K562 (cell line): ENCODE results near the gene RBMS1. TPM values are rescaled to one million over a fixed set of nuclear protein-coding genes. Genes with fewer than 3 reads are reported as not detected.
A peak's percentile ranks its signal among the peaks of the same experiment; 100 is the strongest.

Source experiments
- ATAC-seq: fragments of 200-7000 bp; cut with Tn5 transposase; 3 replicates; pipeline ENCODE4 v1.9.1; 2020; ENCODE audit warnings: moderate library complexity
- BruUV-seq: library from RNA; stranded (reverse); fragments of 400-500 nt; replicated peaks from 2 replicates; lab custom pipeline; 2021; lab: Mats Ljungman, UMichigan
- CTCF ChIA-PET: fragments of 300-600 bp; formaldehyde crosslinking; extraction: SDS; loops from one replicate; lab custom pipeline; 2021; ENCODE audit warnings: low intra/inter-chr PET ratio; lab: Yijun Ruan, JAX
- POLR2A ChIA-PET: fragments of 300-600, 350-650 bp; sonication (Branson Sonifier 250); formaldehyde crosslinking; extraction: SDS; loops from one replicate; lab custom pipeline; 2021; ENCODE audit warnings: antibody characterized with exemption, inconsistent platforms; lab: Yijun Ruan, JAX
- DNase-seq, 4 experiments: peaks; one replicate each; pipeline versions ENCODE4 v3.0.0 to v3.0.0-alpha.2; 2011 to 2018; ENCODE audit warnings: low spot score in 3 of 4, mixed read lengths in 3 of 4; ENCODE audit errors: extremely low read depth in 1 of 4
- FAIRE-seq: peaks from 2 replicates; lab custom pipeline; 2011; peaks lifted over from hg19 to GRCh38; lab: Jason Lieb, UNC
- H2AFZ ChIP-seq: 2 replicates; pipeline ENCODE4 v1.6.0; 2011; ENCODE audit warnings: low read depth, low read length, control low read depth, inconsistent platforms
- H3K27ac ChIP-seq: fragments of 200-600 bp; 3 replicates; pipeline ENCODE4 v1.8.0; 2011; ENCODE audit warnings: low read depth, mild to moderate bottlenecking, control low read depth, inconsistent platforms, low read length, moderate library complexity, mixed read lengths; ENCODE audit errors: extremely low read depth
- H3K27me3 ChIP-seq, 2 experiments: fragments of 300-600 bp in 1 of 2; 2 replicates in 1 of 2; 3 replicates in 1 of 2; pipeline versions ENCODE4 v1.6.0 to v1.8.0; 2011; ENCODE audit warnings: inconsistent platforms in 2 of 2, low read length in 2 of 2, mild to moderate bottlenecking in 1 of 2, mixed read lengths in 1 of 2, moderate library complexity in 1 of 2; ENCODE audit not compliant: control insufficient read depth in 2 of 2, insufficient read depth in 2 of 2
- H3K36me3 ChIP-seq: fragments of 300-600 bp; 3 replicates; pipeline ENCODE4 v1.8.0; 2011; ENCODE audit warnings: mild to moderate bottlenecking, low read length, inconsistent platforms; ENCODE audit not compliant: control insufficient read depth, insufficient read depth
- H3K4me1 ChIP-seq, 2 experiments: fragments of 200-600 bp in 1 of 2; replicated peaks in 1 of 2; 2 replicates in 1 of 2; 3 replicates in 1 of 2; pipeline versions ENCODE4 v1.5.1 to v1.8.0; 2011; ENCODE audit warnings: inconsistent platforms in 2 of 2, low read length in 2 of 2, mild to moderate bottlenecking in 1 of 2, mixed read lengths in 1 of 2, moderate library complexity in 1 of 2; ENCODE audit not compliant: control insufficient read depth in 2 of 2, insufficient read depth in 2 of 2
- H3K4me2 ChIP-seq: 2 replicates; pipeline ENCODE4 v1.6.1; 2011; ENCODE audit warnings: low read length, control low read depth, inconsistent platforms, mixed read lengths; ENCODE audit not compliant: insufficient read depth
- H3K4me3 ChIP-seq: fragments of 200-600 bp; sonication (generic), shearing (Covaris generic); 2 replicates; pipeline ENCODE4 v1.5.1; 2016; ENCODE audit warnings: control low read depth, inconsistent platforms
- H3K79me2 ChIP-seq: fragments of 200-600 bp; 3 replicates; pipeline ENCODE4 v1.8.0; 2011; ENCODE audit warnings: low read length, inconsistent platforms; ENCODE audit not compliant: control insufficient read depth, insufficient read depth
- H3K9ac ChIP-seq, 2 experiments: 2 replicates each; pipeline versions ENCODE4 v1.6.0 to v1.6.1; 2011; ENCODE audit warnings: low read depth in 2 of 2, low read length in 2 of 2, control low read depth in 1 of 2, inconsistent platforms in 1 of 2, mild to moderate bottlenecking in 1 of 2, mixed read lengths in 1 of 2; ENCODE audit not compliant: insufficient read depth in 1 of 2
- H3K9me1 ChIP-seq: one replicate; pipeline ENCODE4 v1.6.0; 2011; ENCODE audit warnings: inconsistent platforms, mild to moderate bottlenecking, low read length, moderate library complexity; ENCODE audit not compliant: control insufficient read depth, insufficient read depth
- H3K9me3 ChIP-seq: replicated peaks from 2 replicates; pipeline ENCODE4 v1.5.1; 2011; ENCODE audit warnings: low read depth, low read length, inconsistent platforms; ENCODE audit not compliant: control insufficient read depth, insufficient read depth
- H4K20me1 ChIP-seq: replicated peaks from 2 replicates; pipeline ENCODE4 v1.6.1; 2011; ENCODE audit warnings: low read length, inconsistent platforms, mixed read lengths; ENCODE audit not compliant: control insufficient read depth, insufficient read depth
- CBX2 ChIP-seq: fragments of 200-600 bp; sonication (generic); IDR thresholded peaks from one replicate; pipeline ENCODE4 v1.6.1; 2012; ENCODE audit warnings: mild to moderate bottlenecking, low read length, inconsistent platforms; ENCODE audit not compliant: insufficient read depth, poor library complexity, severe bottlenecking
- CHCHD3 ChIP-seq: fragments of 250-450 bp; sonication (Bioruptor Pico); IDR thresholded peaks from 2 replicates; pipeline ENCODE4 v2.1.2; 2022; ENCODE audit warnings: mild to moderate bottlenecking
- FIP1L1 ChIP-seq: fragments of 200-400 bp; formaldehyde crosslinking; IDR thresholded peaks from 2 replicates; pipeline ENCODE4 v1.6.1; 2018; ENCODE audit warnings: mild to moderate bottlenecking, low read depth, low read length; ENCODE audit not compliant: poor library complexity, severe bottlenecking
- KAT7 ChIP-seq: sonication (generic); formaldehyde crosslinking; IDR thresholded peaks from 2 replicates; pipeline ENCODE4 v1.8.0; 2022; ENCODE audit warnings: missing genetic modification reagents, mild to moderate bottlenecking, borderline replicate concordance
- KLF10 ChIP-seq: fragments of 250-450 bp; sonication (Bioruptor Pico); IDR thresholded peaks from 2 replicates; pipeline ENCODE4 v1.6.1; 2021; ENCODE audit warnings: matching md5 sums
- MCM2 ChIP-seq: fragments of 450-650 bp; IDR thresholded peaks from 2 replicates; pipeline ENCODE4 v1.6.1; 2017; ENCODE audit warnings: low read depth, mild to moderate bottlenecking
- NFE2 ChIP-seq: IDR thresholded peaks from 2 replicates; pipeline ENCODE4 v1.6.1; 2014; ENCODE audit warnings: antibody characterized with exemption, low read depth
- NFIC ChIP-seq: fragments of 450-650 bp; IDR thresholded peaks from 2 replicates; pipeline ENCODE4 v1.6.1; 2017; ENCODE audit warnings: mild to moderate bottlenecking, inconsistent platforms
- NR4A1 ChIP-seq, 2 experiments: fragments of 250-450 bp in 1 of 2; fragments of 450-650 bp in 1 of 2; sonication (Bioruptor Pico) in 1 of 2; IDR thresholded peaks; 2 replicates each; pipeline versions ENCODE4 v1.4.0 to v1.6.1; 2016 to 2020; ENCODE audit warnings: mild to moderate bottlenecking in 2 of 2, missing compliant biosample characterization in 1 of 2, missing genetic modification characterization in 1 of 2, moderate library complexity in 1 of 2
- RBM34 ChIP-seq: fragments of 200-400 bp; formaldehyde crosslinking; IDR thresholded peaks from 2 replicates; pipeline ENCODE4 v1.6.1; 2018; ENCODE audit warnings: low read length, borderline replicate concordance; ENCODE audit not compliant: insufficient read depth
- SUPT5H ChIP-seq: fragments of 450-650 bp; IDR thresholded peaks from 2 replicates; pipeline ENCODE4 v1.6.1; 2016
- ZBTB8A ChIP-seq: fragments of 450-650 bp; IDR thresholded peaks from 2 replicates; pipeline ENCODE4 v1.6.1; 2018; ENCODE audit warnings: mild to moderate bottlenecking, moderate library complexity; ENCODE audit not compliant: partially characterized antibody
- ZFX ChIP-seq: sonication (generic); formaldehyde crosslinking; IDR thresholded peaks from 2 replicates; pipeline ENCODE4 v1.8.0; 2022; ENCODE audit warnings: mild to moderate bottlenecking, missing genetic modification reagents, moderate library complexity
- ZKSCAN3 ChIP-seq: fragments of 250-450 bp; sonication (Bioruptor Pico); IDR thresholded peaks from 2 replicates; pipeline ENCODE4 v1.4.0; 2020
- ZNF311 ChIP-seq: fragments of 250-450 bp; sonication (Bioruptor Pico); IDR thresholded peaks from 2 replicates; pipeline ENCODE4 v1.4.0; 2020; ENCODE audit warnings: mild to moderate bottlenecking, moderate library complexity
- WGBS: fragments of 100-300 bp; shearing (Covaris generic); methylation state at CpG from one replicate; pipeline ENCODE4 v1.1.6; 2016; ENCODE audit warnings: low coverage, mixed read lengths; ENCODE audit not compliant: insufficient coverage; ENCODE audit errors: missing lambda C conversion rate; 5-methylcytosine and 5-hydroxymethylcytosine counted together
- in situ Hi-C: fragments of 300-500 bp; cut with MboI; formaldehyde crosslinking; loops from 4 replicates; pipeline ENCODE4 v1.15.0; 2018; ENCODE audit warnings: inconsistent platforms, mixed read lengths
- intact Hi-C: fragments of 100-400 bp; cut with micrococcal nuclease; formaldehyde crosslinking; loops from 2 replicates; pipeline ENCODE4 v1.14.2; 2022
- polyA plus RNA-seq, 8 experiments: library from polyadenylated mRNA; depleted of rRNA in 4 of 8; stranded (reverse) in 5 of 8; unstranded in 3 of 8; fragments of >200 nt; fragmentation: Nextera tagmentation in 2 of 8; fragmentation: Illumina TruSeq in 1 of 8; extraction: Ambion mirVana in 2 of 8; extraction: Trizol in 1 of 8; gene quantifications; 2 replicates each; pipeline versions ENCODE4 v1.2.1 to v1.2.3, GENCODE V29; 2011 to 2014; ENCODE audit warnings: inconsistent platforms in 1 of 8, missing spikeins in 1 of 8
- total RNA-seq, 7 experiments: library from RNA; depleted of rRNA in 6 of 7; stranded (reverse); fragments of >200 nt in 6 of 7; fragmentation: Illumina TruSeq in 2 of 7; extraction: Trizol in 2 of 7; gene quantifications; 2 replicates each; pipeline versions ENCODE4 v1.2.1 to v1.2.3, GENCODE V29; 2011 to 2021; ENCODE audit warnings: low replicate concordance in 1 of 7
- TF ChIP-seq, protein P1 (sequence below), 2 experiments: IDR thresholded peaks; 2 replicates each; pipeline ENCODE4 v1.6.1; 2012; ENCODE audit warnings: improper control_type of control experiment in 2 of 2, low read depth in 2 of 2, low read length in 2 of 2, borderline replicate concordance in 1 of 2

Gene RBMS1
- total and polyA plus RNA-seq, 9 of the 15 experiments (the other 6 are each of a cell fraction or from before 2014, with no cell fraction given): 0.04 to 0.31 (median 0.09) TPM; not detected in 6

DNA sequence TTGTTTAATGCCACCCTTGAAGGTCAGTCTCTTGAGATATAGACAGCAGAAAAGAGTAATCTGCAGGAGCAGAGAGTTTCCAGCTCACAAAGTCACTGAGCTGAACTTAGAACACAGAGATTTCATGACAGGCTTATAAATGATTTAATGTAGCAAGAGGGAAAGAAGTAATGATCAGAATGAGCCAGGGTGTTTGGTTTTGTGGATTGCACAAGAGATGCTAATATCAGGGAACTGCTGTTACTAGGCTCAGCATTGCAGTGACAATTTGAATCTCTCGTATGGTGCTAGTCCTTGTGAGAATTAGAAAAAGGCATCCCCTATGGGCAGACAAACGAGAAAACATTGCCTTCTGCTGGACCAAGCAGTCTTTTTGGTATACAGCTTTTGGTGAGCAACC, 231.9 kb downstream of the RBMS1 start:
- no TSS peak for BruUV-seq
- Histone ChIP-seq H3K4me3 (no peak overlapping the region), H3K79me2 (no peaks in the 10 kb centered on the region), H3K9me1 (no peaks in the 10 kb centered on the region), H3K4me1 (no peaks in the 10 kb centered on the region), H3K36me3 (no peaks in the 10 kb centered on the region), H3K27me3 (0 out of 5 replicates have a peak, but pooled peaks cover 0 to under 1% of the 10 kb centered on the region in 2 experiments), H3K27ac (no peak overlapping the region), H4K20me1 (no peaks in the 10 kb centered on the region), H2AFZ (no peak overlapping the region), H3K4me2 (no peak overlapping the region), H3K9me3 (no peaks in the 10 kb centered on the region), H3K9ac (no peak overlapping the region)
- TF ChIP-seq CBX2 (no peak), ZKSCAN3 (CRISPR knock-in tag) (no peak), ZFX (CRISPR knock-in tag) (no peak), SUPT5H (no peak)
- POLR2A ChIA-PET: no interaction called here
- in situ Hi-C loops (no loop called here), intact Hi-C loops (no loop called here)
- FAIRE-seq: no peak
- 0% methylated on average over 2 of the region's 2 CpGs for WGBS
- CTCF ChIA-PET: no interaction called here
- no peak for ATAC-seq
- no peak for DNase-seq

DNA sequence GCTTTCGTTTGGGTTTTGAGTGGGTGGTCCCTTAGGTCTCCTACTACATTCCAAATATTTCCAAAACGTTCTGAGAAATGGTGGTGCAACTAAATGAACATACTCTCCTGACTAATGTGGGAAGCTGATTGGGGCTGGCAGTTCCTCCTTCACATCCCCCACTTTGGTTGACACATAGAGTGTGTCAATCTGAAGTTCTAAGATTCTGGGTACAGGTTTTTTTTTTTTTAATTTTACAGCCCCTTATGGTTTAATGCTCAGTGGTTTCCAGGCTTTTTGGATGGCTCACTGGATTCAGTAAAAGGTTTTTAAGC, 235.2 kb downstream of the RBMS1 start:
- no peak overlapping the region for H3K4me3 ChIP-seq
- no peaks in the 10 kb centered on the region for H4K20me1 ChIP-seq
- FAIRE-seq (no peak), ATAC-seq (no peak), DNase-seq (no peak)
- intact Hi-C loops (no loop called here), in situ Hi-C loops (no loop called here)
- no TSS peak for BruUV-seq
- H3K4me1 ChIP-seq: no peaks in the 10 kb centered on the region
- H3K36me3 ChIP-seq: no peaks in the 10 kb centered on the region
- H2AFZ ChIP-seq: peak overlapping the region; percentile 60; the same call in 1 of the 2 replicates
- peak overlapping the region; percentile 36; the same call in 1 of the 2 replicates for H3K4me2 ChIP-seq
- ChIA-PET CTCF (no interaction called here), POLR2A (no interaction called here)
- no peaks in the 10 kb centered on the region for H3K27me3 ChIP-seq
- H3K9me1 ChIP-seq: no peaks in the 10 kb centered on the region
- H3K9ac ChIP-seq: no peak overlapping the region
- H3K79me2 ChIP-seq: no peaks in the 10 kb centered on the region
- H3K9me3 ChIP-seq: no peaks in the 10 kb centered on the region
- 0% methylated on average over 2 of the region's 2 CpGs for WGBS
- no peak overlapping the region for H3K27ac ChIP-seq
- TF ChIP-seq RBM34: no peak
- TF ChIP-seq MCM2: no peak
- no peak for TF ChIP-seq NFIC
- no peak for TF ChIP-seq NR4A1 (CRISPR knock-in tag; IDR thresholded peaks at IDR 0.05)
- no peak for TF ChIP-seq NR4A1 (tag; IDR thresholded peaks at IDR 0.05)
- TF ChIP-seq CHCHD3 (CRISPR knock-in tag): no peak
- TF ChIP-seq ZNF311: no peak
- TF ChIP-seq, protein P1, sequence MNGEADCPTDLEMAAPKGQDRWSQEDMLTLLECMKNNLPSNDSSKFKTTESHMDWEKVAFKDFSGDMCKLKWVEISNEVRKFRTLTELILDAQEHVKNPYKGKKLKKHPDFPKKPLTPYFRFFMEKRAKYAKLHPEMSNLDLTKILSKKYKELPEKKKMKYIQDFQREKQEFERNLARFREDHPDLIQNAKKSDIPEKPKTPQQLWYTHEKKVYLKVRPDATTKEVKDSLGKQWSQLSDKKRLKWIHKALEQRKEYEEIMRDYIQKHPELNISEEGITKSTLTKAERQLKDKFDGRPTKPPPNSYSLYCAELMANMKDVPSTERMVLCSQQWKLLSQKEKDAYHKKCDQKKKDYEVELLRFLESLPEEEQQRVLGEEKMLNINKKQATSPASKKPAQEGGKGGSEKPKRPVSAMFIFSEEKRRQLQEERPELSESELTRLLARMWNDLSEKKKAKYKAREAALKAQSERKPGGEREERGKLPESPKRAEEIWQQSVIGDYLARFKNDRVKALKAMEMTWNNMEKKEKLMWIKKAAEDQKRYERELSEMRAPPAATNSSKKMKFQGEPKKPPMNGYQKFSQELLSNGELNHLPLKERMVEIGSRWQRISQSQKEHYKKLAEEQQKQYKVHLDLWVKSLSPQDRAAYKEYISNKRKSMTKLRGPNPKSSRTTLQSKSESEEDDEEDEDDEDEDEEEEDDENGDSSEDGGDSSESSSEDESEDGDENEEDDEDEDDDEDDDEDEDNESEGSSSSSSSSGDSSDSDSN (IDR thresholded peaks at IDR 0.05; ENCODE audit: borderline replicate concordance in 1 of 2, low read depth in 2 of 2, low read length in 2 of 2): no peak
- no peak for TF ChIP-seq ZBTB8A
- TF ChIP-seq FIP1L1: no peak
- no peak for TF ChIP-seq KAT7 (CRISPR knock-in tag)
- no peak for TF ChIP-seq NFE2
- no peak for TF ChIP-seq KLF10 (CRISPR knock-in tag)
